Renal pelvis (tissue), 4 donors: ENCODE results near the gene B4GALT1. TPM values are rescaled to one million over a fixed set of nuclear protein-coding genes. Genes with fewer than 3 reads are reported as not detected.
"Not testable (repeated sequence)": the region's sequence is repeated elsewhere in the genome, so short reads cannot be mapped to it uniquely, and the experiment has no call there.

Experiments used
- DNase-seq: peaks from one replicate; pipeline ENCODE4 v3.0.0-alpha.2; 2013
- polyA plus RNA-seq, 3 donors: library from polyadenylated mRNA; unstranded; fragments of 120-200 nt; gene quantifications; one replicate each; pipeline ENCODE4 v1.2.1, GENCODE V29; 2013; ENCODE audit not compliant: insufficient read length in 3 of 3

The B4GALT1 gene
- polyA plus RNA-seq, 3 donors, result 105 to 127 (median 125) TPM

- not testable (repeated sequence) for DNase-seq
These were observed 2.2 kb downstream of the B4GALT1 start for GRCh38 chr9:33164921-33165262.

DNA sequence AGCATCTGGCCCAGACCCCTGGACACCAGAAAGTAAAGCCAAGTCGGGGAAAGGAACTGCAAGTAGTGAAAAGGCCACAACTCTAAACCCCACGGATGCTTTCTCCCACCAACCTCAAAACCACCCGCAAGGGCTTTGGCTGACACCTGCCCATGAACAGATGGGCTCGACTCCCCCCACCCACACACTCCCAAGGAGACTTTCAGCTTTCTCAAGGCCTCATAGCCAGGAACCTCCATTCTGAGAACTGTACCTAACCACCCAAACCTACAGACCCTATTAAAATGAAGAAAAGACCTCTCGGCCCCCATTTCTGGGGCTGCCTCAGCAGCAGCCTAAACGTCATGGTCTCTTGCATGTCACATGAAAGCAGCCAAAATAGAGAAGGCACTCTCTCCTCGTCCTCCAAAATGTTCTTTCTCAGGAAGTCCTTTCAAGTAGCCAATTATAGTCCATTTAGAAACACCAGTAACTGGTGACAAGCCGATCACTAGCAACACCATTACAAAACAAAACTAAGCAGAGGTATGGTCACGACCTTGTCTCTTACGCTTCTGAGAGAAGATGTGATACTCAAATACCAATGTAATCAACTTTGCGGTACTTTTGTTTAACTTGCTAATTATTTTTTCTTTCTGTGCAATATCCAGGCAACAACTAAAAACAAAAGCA is 2.9 kb downstream of the B4GALT1 start:
- DNase-seq, result no peak

DNA sequence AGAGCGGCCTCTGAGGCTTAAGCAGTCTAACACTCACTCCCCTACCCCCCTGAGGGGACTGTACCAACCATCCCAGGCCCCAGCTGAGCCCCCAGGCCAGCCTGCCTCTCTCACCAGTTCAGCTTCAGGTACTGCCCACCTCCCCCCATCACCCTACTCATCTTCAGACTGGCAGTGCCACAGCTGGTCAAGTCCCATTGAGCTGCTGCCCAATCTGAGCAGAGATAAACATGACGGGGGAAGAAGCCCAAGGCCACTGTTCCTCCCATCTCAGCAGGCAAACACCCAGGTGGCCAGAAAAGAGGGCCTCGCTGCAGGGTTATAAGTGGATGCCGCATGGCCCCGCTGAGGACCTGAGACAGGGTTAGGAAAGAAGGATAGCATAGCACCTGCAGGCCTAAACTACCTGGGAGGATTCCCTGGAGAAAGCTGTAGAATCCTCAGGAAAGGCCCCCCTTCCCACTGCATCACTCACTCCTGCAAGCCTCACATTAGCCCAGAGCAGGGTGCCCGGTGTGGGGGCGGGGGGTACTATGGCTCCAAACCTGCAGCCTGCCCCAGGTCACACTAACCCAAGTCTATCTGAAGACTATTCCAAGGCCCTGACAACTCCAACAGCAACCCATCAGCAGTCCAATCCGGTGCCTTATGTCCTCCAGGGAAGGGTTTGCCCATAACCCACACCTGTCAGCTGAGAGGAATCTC is 3.6 kb downstream of the B4GALT1 start:
- DNase-seq, result no peak

- no peak for DNase-seq
These were observed 4.3 kb downstream of the B4GALT1 start for GRCh38 chr9:33162721-33163311.

GRCh38 chr9:33161589-33162132 is 5.5 kb downstream of the B4GALT1 start:
- DNase-seq, result peak; percentile 56

DNA sequence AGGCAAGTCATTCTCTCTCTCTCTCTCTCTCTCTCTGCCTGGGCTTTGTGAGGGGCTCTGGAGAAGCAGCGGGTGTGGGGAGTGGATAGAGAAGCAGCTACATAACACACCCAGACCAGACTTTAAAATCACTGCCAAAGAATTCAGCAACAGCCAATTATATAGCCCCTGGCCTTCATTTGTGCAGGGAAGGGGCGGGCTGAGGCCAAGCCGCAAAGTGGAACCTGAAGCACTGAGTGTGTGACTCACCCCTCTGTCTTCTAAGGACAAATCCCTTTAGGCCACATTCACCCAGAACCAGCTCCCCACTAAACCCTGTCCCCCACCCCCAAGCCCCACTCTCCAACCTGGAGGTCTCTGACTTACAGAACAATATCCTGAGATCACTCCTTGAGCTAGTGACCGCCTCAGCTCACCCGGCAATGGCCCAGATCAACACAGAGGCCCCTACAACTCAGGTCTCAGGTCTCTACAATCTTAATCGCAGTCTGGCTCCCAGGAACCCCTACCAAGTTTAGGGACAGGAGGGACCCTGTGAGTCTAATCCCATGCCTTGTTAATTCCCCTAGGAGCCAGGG is 6.0 kb downstream of the B4GALT1 start:
- peak; percentile 43 for DNase-seq

- not testable (repeated sequence) for DNase-seq
These were observed 6.7 kb downstream of the B4GALT1 start for GRCh38 chr9:33160446-33160845.

DNA sequence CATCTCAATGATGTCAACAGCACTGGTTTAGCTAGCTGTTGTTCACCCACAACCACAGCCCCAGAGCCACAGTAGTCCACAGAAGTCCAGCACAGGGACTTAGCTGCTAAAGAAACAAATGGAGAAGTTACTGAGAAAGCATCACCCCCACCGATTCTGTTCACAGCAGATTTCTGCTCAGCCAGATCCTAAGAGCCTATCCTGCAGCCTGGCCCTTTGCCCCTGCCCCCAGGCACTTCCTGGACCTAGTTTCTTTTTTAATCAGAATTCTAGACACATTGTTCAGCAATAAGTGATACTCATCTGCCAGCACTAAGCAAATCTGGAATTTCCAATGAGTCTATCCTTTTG is 7.4 kb downstream of the B4GALT1 start:
- DNase-seq, result no peak

- no peak for DNase-seq
These were observed 8.0 kb downstream of the B4GALT1 start for GRCh38 chr9:33158843-33159776.

GRCh38 chr9:33157960-33158842 is 8.9 kb downstream of the B4GALT1 start:
- DNase-seq, result no peak

DNA sequence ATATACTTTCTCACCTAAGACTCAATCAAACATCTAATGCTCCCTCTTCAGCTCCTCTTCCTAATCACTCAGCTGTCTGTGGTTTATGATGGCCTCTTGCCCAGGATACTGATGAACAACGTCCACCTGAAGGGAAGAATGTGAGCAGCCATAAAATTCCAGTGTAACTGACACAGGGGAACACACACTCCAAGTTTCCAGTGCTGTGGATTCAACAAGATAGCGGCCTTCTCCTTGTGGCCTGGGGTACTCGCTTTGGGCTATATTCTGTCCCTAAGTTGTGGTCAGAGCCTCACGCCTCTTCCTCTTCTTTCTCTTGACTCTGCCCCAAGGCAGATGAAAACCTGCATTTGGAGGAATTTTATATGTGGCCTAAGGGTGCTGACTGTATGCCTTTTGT is 11.7 kb downstream of the B4GALT1 start:
- DNase-seq, result no peak

- DNase-seq, result no peak
These were observed 12.8 kb downstream of the B4GALT1 start for GRCh38 chr9:33154371-33154770.

DNA sequence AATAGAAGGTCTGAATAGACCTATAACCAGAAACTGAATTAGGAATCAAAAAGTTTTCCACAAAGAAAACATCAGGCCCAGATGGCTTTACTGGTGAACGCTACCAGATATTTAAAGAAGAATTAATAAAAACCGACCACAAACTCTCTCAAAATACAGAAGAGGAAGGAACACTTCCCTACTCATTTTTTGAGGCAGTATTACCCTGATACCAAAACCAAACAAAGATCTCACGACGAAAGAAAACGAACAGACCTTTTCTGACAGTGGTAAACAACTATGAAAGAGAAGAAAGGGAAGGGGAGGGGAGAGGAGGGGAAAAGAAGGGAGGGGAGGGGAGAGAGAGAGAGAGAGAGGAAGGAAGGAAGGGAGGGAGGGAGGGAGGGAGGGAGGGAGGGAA is 13.5 kb downstream of the B4GALT1 start:
- DNase-seq, result no peak

DNA sequence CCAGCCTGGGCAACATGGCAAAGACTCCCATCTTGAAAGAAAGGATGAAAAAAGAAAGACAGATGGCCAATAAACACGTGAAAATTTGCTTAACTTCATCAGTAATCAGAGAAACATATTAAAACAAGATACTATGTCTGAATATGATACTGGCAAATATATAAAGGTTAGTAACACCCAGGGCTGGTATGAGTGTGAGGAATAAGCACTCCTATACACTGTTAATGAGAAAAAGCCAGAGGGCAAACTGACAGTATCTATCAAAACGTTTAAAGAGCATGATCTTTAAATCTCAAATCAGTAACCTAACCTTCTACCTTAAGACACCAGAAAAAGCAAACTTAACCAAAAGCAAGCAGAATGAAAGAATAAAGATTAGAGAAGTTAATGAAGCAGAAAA is 14.1 kb downstream of the B4GALT1 start:
- DNase-seq, result no peak

DNA sequence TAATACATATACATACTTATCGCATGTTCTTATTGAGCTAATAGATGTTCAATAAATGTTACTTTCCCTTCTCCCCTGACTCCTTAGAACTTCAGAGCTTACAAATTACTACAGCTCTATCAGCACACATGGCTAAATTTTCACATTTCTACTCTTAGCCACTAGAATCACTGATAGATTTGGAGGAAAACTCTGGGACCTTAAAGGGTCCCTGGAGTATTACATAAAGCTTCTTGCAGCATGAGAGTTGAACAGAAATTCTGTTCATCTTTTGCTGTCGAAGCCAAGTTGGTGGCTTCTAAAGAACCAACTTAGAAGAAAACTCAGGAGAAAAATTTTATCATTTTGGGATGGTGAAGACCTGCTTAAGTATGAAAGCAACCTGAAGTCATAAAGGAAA is 15.5 kb downstream of the B4GALT1 start:
- DNase-seq, result no peak

DNA sequence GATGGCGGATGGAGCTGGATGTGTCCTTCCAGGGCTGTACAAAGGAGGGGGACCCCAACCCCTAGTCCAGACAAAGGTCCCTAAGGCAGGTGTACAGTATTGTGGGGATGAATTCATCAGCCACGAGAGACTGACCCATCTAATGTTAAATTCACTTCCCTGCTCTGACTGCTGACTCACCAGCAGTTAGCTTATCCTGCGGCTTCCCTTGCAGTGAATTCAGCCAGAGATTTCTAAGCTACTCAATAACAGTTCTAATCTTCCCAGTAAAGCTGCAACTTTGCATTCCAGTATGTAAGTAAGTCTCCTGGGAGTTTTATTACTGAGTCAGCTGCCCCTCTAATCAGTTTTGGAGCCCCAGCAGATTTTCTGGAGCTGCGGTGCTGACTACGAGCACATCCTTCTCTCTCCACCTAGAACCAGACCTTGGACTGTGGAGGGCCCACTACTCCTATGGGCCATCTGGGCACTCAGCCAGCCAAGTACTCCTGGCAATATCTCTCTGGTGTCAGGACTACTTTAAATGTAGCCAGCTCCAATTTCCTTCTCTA is 16.1 kb downstream of the B4GALT1 start:
- no peak for DNase-seq

DNA sequence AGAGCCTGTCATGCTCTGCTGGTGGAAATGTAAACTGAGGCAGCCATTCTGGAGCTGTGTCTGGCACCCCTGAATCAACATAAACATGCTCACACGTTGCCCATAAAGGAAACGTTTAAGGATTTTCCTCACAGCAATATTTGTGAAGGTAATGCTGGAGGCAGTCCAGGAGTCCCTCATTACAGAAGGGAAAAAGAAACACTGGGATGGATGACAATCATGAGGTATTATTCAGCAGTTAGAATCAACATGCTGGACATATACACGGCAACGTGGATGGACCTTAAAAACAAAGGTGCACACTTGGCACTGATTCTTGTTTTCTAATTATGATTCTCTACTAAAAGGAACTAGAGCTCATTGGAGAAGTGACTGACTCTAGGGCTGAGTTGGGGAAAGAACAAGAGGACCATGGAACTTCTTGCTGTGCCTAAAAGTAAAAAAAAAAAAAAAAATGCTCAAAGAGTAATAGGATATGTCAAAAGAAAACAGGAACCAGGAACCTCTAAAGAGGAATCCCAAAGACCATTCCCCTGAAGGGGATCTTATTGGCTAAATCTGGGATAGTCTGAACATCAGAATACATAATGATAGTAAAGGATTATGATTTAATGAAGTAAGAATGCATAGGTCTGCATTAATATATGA is 18.6 kb downstream of the B4GALT1 start:
- no peak for DNase-seq

DNA sequence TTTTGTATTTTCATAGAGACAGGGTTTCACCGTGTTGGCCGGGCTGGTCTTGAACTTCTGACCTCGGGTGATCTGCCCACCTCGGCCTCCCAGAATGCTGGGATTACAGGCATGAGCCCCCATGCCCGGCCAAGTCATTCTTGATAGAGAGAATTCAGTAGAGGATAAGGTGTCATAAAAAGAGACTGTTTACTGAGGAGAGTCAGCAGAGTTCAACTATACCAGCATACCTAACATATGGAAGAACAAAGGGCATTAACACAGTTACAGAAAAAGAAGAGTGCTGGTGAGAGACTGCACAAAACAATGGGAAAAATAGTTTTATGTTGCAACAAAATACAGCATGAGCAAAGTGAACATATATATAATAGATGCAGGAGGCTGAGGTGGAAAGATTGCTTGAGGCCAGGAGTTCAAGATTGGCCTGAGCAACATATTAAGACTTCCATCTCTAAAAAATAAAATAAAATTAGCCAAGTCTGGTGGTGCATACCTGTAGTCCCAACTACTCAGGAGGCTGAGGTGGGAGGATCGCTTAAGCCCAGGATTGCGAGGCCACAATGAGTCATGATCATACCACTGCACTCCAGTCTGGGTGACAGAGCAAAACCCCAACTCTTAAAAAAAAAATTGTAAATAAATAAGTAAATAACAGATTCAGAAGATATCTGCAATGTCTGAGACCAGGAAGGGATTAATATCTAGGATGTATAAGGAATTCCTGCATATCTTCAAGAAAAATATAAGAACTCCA is 19.5 kb downstream of the B4GALT1 start:
- DNase-seq, result no peak

DNA sequence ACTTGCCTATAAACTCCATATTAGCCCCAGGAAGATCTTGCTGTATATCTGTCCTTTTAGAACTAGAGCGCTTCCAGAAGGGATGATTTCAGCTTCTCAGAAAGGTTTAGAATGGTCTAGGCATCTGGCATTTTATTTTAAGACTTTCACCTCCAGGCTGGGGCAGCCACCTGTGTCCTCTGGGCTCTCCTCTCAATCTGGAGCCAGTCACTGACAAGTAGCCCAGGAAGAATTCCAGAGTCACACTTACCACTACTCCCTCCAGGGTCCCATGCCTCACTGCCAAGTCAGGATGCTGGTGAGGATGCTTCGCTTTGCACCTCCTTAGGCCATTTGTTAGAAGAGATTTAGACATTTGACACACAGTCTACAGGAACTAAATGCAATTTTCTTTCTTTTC is 20.8 kb downstream of the B4GALT1 start:
- no peak for DNase-seq
